NCI-H82 treated with DMSO at 0.1 percent for 48 hours (cell line): ENCODE results near the gene CCDC138.

Experiments used
- DNase-seq: peaks from one replicate; lab custom pipeline; 2025; ENCODE audit not compliant: unreplicated experiment; lab: John Stamatoyannopoulos, UW

The CCDC138 gene

GRCh38 chr2:108824316-108825070 lies 37.9 kb downstream of the CCDC138 start:
- no peak for DNase-seq

- DNase-seq: no peak
Measured at GRCh38 chr2:108825254-108825653, 38.7 kb downstream of the CCDC138 start.

GRCh38 chr2:108825736-108826135 lies 39.2 kb downstream of the CCDC138 start:
- no peak for DNase-seq

GRCh38 chr2:108829578-108830310 lies 43.2 kb downstream of the CCDC138 start:
- DNase-seq: no peak

- DNase-seq: no peak
Measured at GRCh38 chr2:108833219-108833618, 46.6 kb downstream of the CCDC138 start.

- no peak for DNase-seq
Measured at GRCh38 chr2:108834620-108835019, 48.0 kb downstream of the CCDC138 start.

GRCh38 chr2:108835040-108835439 lies 48.5 kb downstream of the CCDC138 start:
- DNase-seq: no peak

GRCh38 chr2:108837198-108837597 lies 50.6 kb downstream of the CCDC138 start:
- DNase-seq: no peak

- no peak for DNase-seq
Measured at GRCh38 chr2:108841506-108841905, 54.9 kb downstream of the CCDC138 start.

GRCh38 chr2:108845923-108846322 lies 59.4 kb downstream of the CCDC138 start:
- no peak for DNase-seq

- no peak for DNase-seq
Measured at GRCh38 chr2:108847000-108847399, 60.4 kb downstream of the CCDC138 start.

GRCh38 chr2:108852375-108852774 lies 65.8 kb downstream of the CCDC138 start:
- no peak for DNase-seq

- DNase-seq: no peak
Measured at GRCh38 chr2:108853421-108853820, 66.8 kb downstream of the CCDC138 start.

GRCh38 chr2:108854484-108854883 lies 67.9 kb downstream of the CCDC138 start:
- DNase-seq: no peak

- DNase-seq: no peak
Measured at GRCh38 chr2:108855194-108855593, 68.6 kb downstream of the CCDC138 start.

- no peak for DNase-seq
Measured at GRCh38 chr2:108858894-108859293, 72.3 kb downstream of the CCDC138 start.

- no peak for DNase-seq
Measured at GRCh38 chr2:108866041-108866440, 79.5 kb downstream of the CCDC138 start.

GRCh38 chr2:108868911-108869310 lies 82.3 kb downstream of the CCDC138 start:
- DNase-seq: no peak

- no peak for DNase-seq
Measured at GRCh38 chr2:108869542-108869941, 83.0 kb downstream of the CCDC138 start.

GRCh38 chr2:108870069-108870644 lies 83.6 kb downstream of the CCDC138 start:
- DNase-seq: no peak

GRCh38 chr2:108877506-108877905 lies 90.9 kb downstream of the CCDC138 start:
- no peak for DNase-seq

GRCh38 chr2:108878276-108878675 lies 91.7 kb downstream of the CCDC138 start:
- DNase-seq: no peak
